ENCODE results near the gene ZC3H12A.

ZC3H12A gene

DNA sequence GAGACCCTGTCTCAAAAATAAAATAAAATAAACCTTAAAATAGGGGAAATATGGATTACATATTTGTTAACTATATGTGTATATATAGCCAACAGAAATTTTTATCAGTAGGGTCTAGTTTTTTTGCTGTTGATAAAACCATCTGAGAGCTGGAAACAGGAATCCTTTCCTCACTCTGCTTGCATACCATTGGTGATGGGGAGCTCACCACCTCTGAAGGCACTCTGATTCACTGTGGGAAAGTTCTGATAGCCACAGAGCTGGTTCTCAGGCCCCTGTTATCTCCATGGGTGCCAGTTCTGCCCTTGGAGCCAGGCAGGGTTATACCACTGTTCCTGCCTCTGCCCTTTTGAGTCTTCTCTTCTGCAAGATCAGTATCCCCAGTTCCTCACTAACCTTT is 17.8 kb upstream of the ZC3H12A start:
- no peak for DNase-seq

DNA sequence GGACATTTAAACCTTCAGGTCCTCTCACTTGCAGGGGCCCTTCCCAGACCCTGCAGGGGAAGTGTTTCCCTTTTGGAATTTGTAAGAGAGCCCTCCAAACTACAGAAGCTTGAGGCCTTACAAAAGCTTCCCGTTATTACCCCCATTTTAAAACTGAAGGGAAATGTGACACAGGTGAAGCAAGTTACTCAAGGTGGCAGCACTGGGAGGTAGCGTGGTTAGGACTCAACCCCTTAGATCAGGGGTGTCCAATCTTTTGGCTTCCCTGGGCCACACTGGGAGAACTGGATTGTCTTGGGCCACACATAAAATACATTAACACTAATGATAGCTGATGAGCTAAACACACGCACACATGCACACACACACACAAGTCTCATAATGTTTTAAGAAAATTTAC is 15.8 kb upstream of the ZC3H12A start:
- DNase-seq, result no peak

DNA sequence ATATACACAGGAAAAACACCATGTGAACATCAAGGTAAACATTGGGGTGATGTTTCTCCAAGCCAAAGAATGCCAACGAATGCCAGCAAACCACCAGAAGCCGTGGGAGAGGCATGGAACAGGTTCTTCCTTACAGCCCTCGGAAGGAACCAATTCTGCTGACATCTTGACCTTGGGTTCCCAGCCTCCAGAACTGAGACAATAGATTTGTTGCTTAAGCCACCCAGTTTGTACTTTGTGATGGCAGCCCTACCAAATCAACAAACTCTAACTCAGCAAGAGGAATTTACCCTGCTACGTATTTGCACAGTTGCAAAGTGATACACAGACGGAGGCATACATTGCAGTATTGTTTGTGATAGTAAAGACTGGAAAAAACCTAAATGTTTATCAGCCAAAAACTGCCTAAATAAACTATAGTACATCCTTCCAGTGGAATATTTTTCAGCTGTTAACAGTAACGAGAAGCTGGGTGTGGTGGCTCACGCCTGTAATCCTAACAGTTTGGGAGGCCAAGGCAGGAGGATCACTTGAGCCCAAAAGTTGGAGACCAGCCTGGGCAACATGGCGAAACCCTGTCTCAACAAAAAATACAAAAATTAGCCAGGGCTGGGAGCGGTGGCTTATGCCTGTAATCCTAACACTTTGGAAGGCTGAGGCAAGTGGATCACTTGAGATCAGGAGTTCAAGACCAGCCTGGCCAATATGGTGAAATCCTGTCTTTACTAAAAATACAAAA is 12.5 kb upstream of the ZC3H12A start:
- no peak for DNase-seq

DNA sequence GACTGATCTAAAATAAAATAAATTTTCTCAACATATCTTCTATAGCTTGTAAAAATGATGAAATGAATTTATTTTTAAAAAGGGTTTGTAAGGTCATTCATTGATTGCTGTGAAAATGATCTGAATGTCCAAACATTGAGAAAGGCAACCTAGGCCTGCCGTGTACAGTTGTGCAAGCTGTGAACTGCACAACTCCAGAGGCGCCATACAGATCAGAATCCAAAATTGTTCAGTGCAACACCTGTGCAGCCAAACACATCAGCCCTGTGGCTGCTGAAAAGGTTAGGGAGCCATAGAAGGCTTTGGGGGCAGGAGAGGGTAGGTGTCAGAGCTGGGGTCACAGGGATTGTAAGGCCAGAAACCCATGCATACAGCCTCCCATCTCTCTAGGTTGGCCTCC is 9.9 kb upstream of the ZC3H12A start:
- DNase-seq, result no peak

DNA sequence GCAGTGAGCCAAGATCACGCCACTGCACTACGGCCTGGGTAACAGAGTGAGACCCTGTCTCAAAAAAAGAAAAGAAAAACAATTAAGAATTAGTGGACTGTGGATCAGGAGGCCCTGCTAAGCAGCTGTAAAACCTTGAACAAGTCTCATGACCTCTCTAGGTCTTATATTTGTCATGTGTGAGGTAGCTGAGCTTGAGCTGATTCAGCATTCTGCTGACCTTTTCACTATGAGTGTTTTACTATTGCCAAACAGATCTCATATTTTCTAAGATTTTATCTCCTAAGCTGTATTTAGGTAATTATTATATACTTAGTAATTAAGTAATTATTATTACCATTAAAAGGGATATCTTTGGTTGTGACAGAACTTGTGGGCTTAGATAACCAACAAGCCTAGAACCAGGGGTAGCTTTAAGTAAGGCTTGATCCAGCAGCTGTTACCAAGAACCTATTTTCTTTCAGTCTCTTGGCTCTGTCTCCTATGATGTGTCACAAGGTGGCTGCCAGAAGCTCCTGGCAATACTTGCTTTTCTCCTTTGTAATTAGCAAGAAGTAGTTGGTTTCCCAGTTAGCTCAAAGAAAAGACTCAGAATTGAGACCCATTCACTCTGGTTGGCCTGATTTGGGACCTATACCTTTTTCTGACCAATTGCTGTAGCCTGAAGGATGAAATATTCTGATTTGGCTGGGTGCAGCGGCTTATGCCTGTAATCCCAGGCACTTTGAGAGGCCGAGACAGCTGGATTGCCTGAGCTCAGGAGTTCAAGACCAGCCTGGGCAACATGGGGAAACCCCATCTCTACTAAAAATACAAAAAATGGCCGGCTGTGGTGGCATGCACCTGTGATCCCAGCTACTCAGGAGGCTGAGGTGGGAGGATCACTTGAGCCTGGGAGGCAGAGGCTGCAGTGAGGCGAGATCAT is 8.5 kb upstream of the ZC3H12A start:
- no peak for DNase-seq

DNA sequence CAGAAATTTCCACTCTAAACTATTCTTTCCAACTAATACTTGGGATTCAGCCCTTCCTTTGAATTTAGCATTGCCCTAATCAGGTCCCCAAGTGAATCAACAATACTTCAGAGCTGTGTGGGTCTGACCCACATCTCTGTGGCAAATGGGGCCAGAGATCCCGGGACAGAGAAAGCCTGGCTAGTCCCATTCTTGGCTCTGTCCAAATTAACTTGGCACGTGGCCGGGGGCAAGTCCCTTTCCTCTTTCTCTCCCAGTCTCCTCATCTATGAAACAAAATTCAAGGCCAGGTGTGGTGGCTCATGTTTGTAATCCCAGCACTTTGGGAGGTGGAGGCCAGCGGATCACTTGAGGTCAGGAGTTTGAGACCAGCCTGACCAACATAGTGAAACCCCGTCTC is 6.3 kb upstream of the ZC3H12A start:
- no peak for DNase-seq

DNA sequence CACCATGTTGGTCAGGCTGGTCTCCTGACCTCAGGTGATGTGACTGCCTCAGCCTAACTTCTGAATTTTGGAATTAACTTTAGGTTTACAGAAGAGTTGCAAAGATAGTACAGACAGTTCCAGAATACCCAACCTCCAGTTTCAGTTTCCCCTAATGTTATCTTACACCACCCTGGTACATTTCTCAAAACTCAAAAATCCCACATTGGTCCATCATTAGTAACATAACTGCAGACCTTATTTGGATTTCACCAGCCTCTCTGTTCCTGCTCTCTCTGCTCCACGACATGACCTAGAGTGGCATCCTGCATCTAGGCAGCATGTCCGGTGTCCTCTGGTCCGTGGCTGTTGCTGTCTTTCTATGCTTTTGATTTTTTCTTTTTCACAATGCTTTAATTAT is 5.0 kb upstream of the ZC3H12A start:
- no peak for DNase-seq

DNA sequence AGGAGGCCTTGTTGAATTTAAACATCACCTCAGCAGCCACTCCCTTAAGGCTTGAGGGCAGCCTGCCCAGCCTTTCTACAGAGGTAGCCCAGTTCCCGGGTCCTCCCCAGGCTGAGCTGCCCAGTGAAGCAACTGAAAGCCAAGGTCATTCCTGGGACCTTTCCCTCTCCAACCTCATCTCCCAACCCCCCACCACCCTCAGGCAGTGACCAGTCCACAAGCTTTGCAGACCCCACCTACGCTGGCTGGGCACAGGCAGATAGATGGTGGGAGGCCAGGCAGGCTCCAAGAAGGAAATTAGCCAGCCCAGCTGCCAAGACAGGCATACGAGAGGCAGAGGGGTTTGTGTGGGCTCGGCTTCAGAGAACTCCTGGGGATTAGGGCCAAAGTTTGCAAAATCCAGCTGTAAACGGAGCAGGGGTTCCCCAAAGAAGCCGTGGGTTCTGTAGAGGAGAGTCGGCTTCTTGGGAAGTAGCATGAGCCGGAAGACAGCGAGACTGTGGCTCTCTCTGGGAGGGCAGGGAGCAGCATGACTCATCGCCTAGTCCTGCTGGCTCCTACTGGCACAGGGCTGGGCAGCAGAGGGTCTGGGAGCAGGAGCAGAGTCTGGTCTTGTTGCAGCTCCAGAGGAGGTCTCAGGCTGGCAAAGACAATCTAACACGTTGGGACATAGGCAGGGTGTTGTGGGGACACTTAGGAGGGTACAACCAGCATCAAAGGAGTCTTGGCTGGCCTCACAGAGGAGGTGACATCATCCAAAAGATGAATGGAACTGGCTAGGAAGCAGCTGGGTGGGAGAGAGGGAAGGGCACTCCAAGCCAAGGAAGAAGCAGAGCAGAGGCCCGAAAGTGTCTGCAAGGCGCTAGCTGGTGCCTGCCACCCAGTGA is 2.8 kb upstream of the ZC3H12A start:
- no peak for DNase-seq

DNA sequence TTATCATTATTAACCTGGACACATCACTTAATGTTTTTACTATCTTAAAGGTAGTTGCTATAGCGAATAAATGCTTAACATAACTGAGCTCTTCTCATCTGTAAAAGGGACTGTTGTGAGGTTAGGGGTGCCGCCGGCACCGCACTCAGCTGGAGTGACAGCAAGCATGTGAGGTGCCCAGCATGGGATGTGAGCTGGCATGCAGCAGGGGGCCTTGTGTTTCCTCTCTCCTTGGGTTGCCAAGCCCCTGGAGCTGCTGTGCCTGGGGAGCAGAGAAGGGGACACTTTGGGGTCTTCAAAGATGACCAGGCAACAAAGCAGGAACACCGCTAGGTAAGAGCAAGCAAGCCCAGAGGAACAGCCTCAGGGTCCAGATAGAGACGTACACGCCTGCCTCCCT is 2.1 kb upstream of the ZC3H12A start:
- DNase-seq, result no peak

DNA sequence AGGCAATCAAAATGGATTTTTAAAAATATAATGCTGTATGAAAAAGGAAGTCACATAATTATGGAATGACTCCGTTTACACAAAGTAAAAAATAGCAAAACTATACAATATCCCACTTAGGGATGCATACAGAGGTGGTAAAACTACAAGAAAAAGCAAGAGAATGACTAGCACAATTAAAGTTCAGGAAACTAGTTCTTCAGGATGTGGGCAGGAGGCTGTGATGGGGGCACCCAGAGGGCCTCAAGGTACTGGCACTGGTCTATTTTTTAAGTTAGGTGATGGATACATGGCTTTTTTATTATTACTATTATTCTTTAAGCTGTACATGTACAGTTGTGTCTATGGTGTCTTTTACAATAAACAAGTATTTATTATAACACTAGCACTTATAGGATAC is 1.4 kb upstream of the ZC3H12A start:
- no peak for DNase-seq

DNA sequence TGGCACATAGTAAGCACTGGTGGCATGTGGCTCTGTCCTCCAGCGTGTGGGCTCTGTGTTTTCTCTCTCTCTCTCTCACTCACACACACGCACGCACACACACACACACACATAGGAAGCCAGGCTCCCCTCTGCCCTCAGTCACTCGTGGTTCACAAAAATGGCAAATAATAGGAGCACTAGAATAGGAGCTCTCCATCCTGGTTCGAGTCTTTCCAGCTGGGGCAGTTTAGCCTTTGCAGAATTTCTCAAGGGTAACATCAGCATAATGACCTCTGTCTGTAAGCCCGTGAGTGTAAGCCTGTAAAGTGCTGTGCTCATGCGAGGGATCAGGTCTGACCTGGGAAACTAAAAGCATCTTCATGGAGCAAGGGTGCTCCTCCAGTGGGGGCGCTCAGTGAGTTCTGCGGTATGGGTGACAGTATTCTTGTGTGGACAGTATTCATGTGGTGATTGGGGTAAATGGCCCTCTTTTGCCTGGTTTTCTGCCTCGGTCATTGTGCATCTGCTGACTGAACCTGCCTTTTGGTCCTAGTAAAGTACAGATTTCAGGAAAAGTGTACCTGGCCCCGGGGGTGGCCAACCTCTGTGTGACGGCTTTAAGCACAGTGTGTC is 842 bp upstream of the ZC3H12A start:
- peak in 1 of 2 experiments; percentile 40 for DNase-seq

DNA sequence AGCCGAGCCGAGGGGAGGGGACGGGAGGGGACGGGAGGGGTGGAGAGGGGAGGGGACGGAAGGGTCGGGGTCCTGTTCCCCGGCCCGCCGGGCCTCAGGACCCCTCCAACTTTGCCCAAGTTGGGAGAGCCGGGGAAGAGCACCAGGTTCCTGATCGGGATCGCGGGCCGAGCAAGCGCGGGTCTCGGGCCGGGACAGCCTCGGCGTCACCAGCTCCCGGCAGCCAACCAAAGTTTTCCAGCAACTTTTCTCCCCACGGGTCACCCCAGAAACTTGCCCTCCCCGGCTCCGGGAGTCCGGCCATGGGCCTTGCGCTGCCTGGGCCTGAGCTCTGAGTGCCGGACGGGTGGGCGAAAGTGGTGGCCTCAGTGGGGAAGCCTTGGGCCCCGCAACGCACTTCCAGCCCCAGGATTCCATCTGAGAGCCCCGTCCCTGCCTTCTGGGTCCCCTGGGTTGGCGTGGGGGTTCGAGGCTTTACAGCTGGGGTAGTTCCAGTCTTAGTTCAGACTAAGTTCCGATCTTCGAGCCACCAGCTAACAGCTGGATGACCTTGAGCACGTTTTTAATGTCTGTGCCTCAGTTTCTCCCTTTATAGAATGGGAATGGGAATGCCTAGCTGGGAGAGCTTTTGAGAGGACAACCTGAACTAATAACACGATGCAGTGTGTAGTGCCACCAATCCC is 458 bp downstream of the ZC3H12A start:
- DNase-seq, result peak in 1 of 2 experiments; percentile 23

DNA sequence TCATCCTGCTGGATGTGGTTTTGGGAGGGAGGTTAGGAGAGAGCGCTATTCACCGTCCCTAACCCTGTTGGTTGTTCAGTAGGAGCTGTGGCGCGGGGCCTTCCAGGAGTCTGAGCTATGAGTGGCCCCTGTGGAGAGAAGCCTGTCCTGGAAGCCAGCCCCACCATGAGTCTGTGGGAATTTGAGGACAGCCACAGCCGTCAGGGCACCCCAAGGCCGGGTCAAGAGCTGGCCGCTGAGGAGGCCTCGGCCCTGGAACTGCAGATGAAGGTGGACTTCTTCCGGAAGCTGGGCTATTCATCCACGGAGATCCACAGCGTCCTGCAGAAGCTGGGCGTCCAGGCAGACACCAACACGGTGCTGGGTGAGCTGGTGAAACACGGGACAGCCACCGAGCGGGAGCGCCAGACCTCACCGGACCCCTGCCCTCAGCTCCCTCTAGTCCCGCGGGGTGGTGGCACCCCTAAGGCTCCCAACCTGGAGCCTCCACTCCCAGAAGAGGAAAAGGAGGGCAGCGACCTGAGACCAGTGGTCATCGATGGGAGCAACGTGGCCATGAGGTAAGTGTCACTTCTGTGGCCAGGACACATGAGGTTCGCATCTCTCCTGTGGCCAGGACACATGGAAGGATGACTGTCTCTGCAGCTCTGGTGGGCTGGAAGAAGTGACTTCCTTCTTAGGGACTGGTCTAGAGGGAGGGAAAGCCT is 1.2 kb downstream of the ZC3H12A start:
- no peak for DNase-seq

DNA sequence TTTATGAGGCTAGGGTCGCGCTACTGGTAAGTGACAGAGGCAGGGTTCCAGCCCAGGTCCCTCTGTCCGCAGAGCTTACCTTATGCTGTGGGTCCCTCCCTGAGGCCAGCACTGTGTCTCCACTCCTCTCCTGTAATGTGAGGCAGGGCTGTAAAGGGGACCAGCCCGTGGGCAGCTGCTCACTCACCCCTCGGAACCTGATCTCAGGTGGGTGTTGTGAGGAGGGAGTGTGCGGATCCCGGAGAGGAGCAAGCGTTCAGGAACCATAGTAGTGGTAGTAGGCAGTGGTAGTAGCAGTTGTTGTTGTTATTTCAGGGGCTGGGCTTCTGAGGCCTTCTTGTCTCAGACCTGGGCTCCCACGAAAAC is 1.7 kb downstream of the ZC3H12A start:
- peak in 1 of 2 experiments; percentile 5 for DNase-seq

DNA sequence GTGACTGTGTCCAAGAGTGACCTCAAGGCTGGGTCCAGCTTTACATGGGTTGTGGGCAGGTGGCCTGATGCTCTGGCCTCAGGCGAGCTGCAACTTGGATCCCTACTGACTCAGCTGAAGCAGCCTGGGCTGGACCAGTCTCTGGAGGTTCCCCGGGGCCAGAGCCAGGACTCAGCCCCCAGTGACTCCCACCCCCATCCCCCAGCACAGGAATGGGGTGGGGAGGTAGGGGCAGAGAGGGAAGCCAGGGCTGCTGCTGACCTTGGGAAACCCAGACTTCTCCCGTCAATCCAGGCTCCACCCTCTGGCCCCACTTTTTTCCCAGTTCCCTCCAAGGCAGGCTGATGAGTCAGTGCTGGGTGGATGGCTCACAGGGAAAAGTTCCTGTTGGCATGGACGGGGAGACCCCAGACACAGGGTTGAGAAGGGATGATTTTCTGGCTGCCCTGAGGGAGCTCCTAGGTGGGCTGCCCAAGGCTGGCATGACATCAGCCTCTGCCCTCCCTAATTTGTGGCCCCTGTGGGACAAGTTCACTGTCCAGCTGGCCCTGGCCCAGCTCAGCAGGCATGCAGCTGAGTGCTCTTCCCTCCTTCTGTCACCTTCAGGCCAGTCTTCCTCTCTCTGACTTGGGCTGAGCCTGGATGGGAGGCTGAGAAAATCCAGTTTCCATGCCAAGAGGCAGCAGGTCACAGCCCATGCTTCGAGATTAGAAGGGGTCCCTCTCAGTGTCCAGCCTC is 2.2 kb downstream of the ZC3H12A start:
- DNase-seq, result no peak

DNA sequence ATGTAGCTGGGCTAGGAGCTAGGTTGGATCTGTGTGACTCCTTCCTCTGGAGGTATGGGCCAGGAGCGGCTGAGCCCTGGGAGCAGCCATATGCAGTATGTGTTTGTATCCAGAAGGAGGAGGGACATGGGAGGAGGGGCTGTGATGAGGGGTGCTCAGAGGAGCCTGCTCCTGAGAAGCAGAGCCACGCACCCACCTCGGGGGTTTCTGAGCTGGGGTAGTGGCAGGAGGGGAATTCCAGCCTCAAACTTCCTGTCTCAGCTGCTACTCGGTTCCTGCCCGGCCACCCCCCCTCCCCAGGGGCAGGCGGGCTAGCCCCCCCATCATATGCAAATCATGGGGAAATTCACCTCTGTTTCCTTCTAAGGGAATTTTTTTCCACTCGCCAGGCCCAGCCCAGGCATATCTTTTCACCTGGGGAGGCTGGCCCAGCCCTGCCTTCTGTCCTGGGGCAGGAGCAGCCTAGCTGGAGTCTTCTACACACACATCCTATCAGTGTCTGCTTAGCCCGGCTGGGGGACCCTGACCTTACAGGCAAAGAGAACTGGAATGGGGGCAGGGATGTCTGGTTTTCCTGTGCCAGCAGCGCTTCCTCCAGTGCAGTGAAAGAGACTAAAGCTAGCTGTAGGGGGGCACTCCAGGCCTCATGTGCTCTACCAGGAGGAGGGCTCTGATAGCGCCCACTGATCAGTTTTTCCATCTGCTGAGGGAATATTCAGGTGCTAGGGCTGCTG is 3.0 kb downstream of the ZC3H12A start:
- DNase-seq, result peak; percentile 82 to 95

DNA sequence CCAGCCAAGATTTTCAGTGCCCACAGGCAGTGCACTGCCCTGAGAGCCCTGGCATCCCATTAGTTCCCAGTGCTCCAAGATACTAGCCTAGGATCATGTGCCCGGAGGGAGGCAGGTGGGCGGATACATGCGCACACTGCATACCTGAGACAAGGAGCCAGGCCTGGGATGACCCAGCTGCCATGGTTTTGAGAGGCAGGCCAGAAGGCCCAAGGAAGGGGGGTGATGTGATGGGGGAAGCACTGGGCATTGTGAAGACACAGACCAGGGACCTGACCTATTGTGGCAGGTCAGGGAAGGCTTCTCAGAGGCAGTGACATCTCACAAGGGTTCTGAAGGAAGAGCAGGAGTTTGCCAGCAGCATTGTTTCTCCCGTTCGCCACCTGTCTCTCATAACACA is 3.6 kb downstream of the ZC3H12A start:
- DNase-seq, result peak in 1 of 2 experiments; percentile 15

DNA sequence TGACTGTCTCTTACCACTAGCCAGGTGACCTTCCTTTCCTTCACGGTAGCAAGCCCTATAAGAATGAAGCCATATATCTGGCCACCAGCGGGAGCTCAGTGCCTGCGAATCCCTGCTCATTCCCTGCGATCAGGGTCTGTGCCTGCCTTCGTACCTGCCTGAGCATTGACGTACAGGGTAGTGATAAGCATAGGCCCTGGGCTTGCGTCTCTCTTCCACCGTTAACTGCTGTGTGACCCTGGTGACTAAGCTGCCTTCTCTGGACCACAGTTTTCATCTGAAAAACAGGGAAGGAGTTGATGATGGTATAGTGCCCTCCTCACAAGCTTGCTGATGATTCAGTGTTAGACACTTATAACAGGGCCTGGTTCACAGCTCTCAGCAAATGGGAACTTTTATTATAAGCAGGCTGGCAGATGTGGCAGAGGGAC is 4.1 kb downstream of the ZC3H12A start:
- peak in 1 of 2 experiments; percentile 75 for DNase-seq

DNA sequence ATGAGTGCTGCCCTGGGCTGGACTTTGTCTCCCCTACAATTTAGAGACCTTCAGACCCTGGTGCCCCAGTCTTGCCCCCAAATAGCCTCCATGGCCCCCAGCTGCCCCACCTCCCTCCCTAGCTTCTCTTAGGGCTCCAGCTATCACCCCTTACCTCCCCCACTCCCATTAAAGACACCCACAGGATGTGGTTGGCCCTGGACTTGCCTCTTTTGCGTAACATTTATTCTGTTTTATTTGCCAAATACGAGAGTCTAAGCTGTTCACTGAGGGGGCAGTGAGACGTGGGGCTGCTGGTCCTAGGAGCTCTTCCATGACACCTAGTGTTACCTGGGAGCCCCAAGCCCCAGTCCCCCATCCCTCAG is 4.5 kb downstream of the ZC3H12A start:
- DNase-seq, result no peak
